ENCODE data around the gene TBC1D22B.

The TBC1D22B gene

DNA sequence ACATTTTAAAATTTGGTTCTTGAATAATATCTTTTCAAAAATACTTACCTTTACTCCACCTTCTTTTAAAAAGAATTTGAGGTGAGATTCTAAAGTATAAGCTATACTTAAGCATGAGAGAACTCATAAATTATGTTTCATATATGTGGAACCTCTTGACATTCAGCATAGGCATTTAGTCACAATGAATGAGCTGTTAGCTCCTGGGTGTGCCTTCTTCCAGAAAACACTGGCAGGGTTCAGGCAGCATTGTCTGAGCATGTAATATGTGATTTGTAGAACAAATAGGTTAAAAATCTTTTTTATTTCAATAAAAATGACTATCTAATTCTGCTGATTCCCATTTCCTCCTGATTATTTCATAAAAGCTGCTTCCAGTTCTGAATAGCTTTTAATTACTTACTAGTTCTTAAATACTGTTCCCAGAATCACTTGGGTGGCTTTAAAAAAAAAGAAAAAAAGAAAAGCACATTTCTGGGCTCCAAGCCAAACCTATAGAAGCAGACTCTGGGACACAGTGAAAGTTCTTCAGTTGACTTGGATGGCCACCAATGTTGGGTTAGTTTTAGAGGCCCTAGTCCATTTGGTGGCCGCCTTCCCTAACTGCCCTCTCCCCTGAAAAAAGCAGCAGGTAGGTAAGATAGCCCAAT, 116.4 kb downstream of the TBC1D22B start:
- Histone ChIP-seq H2AFZ (ENCODE audit: low read depth, low read length) (no peak overlapping the region), H3K4me1 (ENCODE audit: control insufficient read depth, insufficient read depth, low read depth, low read length) (peaks cover 5% of the 10 kb centered on the region), H4K91ac (ENCODE audit: low read length) (no peak overlapping the region), H3K4ac (ENCODE audit: low read depth in 1 of 2, low read length in 2 of 2) (no peak overlapping the region), H3K4me2 (ENCODE audit: low read length, poor library complexity, severe bottlenecking) (no peak overlapping the region), H3K4me3 (ENCODE audit: insufficient read depth in 1 of 2, low read depth in 1 of 2, low read length in 2 of 2) (no peak overlapping the region), H2BK15ac (ENCODE audit: low read depth, poor library complexity, severe bottlenecking) (no peak overlapping the region), H2BK5ac (ENCODE audit: low read depth, low read length, poor library complexity, severe bottlenecking) (no peak overlapping the region), H3K36me3 (ENCODE audit: control insufficient read depth in 1 of 2, insufficient read depth in 2 of 2, low read depth in 1 of 2, low read length in 2 of 2) (peaks cover 23 to 77% of the 10 kb centered on the region in 2 experiments), H3K14ac (ENCODE audit: low read length in 2 of 2) (no peak overlapping the region), H3K18ac (ENCODE audit: low read depth in 1 of 2, low read length in 2 of 2) (no peak overlapping the region), H3K27me3 (ENCODE audit: control insufficient read depth in 1 of 2, insufficient read depth in 1 of 2, low read length in 2 of 2) (no peaks in the 10 kb centered on the region), H2BK12ac (ENCODE audit: low read length in 2 of 2) (no peak overlapping the region), H3K9ac (ENCODE audit: low read length) (no peak overlapping the region), H3K23ac (ENCODE audit: low read length in 2 of 2) (no peak overlapping the region), H2AK5ac (ENCODE audit: low read length, severe bottlenecking) (no peak overlapping the region), H2BK120ac (ENCODE audit: low read depth, low read length) (no peak overlapping the region), H3K27ac (ENCODE audit: low read length, poor library complexity, severe bottlenecking) (no peak overlapping the region), H3K79me1 (replicated peaks; ENCODE audit: low read length, poor library complexity, severe bottlenecking) (peaks cover 17% of the 10 kb centered on the region), H3K9me3 (ENCODE audit: control insufficient read depth, low read length) (no peaks in the 10 kb centered on the region), H4K8ac (ENCODE audit: low read length) (no peak overlapping the region)
- no peak for DNase-seq
- 100% methylated on average over 1 of the region's 1 CpG for WGBS

DNA sequence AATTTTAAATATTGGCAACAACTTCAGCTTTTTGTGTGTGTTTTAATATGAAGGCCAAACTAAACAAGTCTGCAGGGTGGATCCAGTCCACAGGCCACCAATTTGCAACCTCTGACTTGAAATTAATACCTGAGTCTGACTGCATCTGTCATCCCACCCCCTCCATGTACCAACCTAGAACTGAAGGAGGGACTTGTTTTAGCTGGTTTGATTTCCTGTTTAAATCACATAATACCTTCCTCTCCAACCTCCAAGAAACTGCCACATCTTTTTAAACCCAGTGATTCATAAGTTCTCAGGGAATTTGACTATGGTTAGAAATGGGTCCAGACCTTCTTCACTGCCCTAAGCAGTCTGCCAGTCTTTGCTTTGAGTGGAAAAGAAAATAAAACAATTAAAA, 117.8 kb downstream of the TBC1D22B start:
- no peak overlapping the region for H2BK120ac ChIP-seq (ENCODE audit: low read depth, low read length)
- no peak overlapping the region for H2AFZ ChIP-seq (ENCODE audit: low read depth, low read length)
- DNase-seq, result no peak
- H3K4ac ChIP-seq (ENCODE audit: low read depth in 1 of 2, low read length in 2 of 2), result no peak overlapping the region
- no peak overlapping the region for H3K9ac ChIP-seq (ENCODE audit: low read length)
- no peak overlapping the region for H3K14ac ChIP-seq (ENCODE audit: low read length in 2 of 2)
- H3K27me3 ChIP-seq (ENCODE audit: control insufficient read depth in 1 of 2, insufficient read depth in 1 of 2, low read length in 2 of 2), result no peaks in the 10 kb centered on the region
- H3K27ac ChIP-seq (ENCODE audit: low read length, poor library complexity, severe bottlenecking), result no peak overlapping the region
- H3K23ac ChIP-seq (ENCODE audit: low read length in 2 of 2), result no peak overlapping the region
- no peak overlapping the region for H4K91ac ChIP-seq (ENCODE audit: low read length)
- H3K79me1 ChIP-seq (replicated peaks; ENCODE audit: low read length, poor library complexity, severe bottlenecking), result peaks cover 14% of the 10 kb centered on the region
- no peak overlapping the region for H3K4me3 ChIP-seq (ENCODE audit: insufficient read depth in 1 of 2, low read depth in 1 of 2, low read length in 2 of 2)
- H4K8ac ChIP-seq (ENCODE audit: low read length), result no peak overlapping the region
- H3K36me3 ChIP-seq (ENCODE audit: control insufficient read depth in 1 of 2, insufficient read depth in 2 of 2, low read depth in 1 of 2, low read length in 2 of 2), result peaks cover 23 to 73% of the 10 kb centered on the region in 2 experiments
- no peaks in the 10 kb centered on the region for H3K9me3 ChIP-seq (ENCODE audit: control insufficient read depth, low read length)
- no peak overlapping the region for H2AK5ac ChIP-seq (ENCODE audit: low read length, severe bottlenecking)
- no peak overlapping the region for H2BK15ac ChIP-seq (ENCODE audit: low read depth, poor library complexity, severe bottlenecking)
- H3K4me1 ChIP-seq (ENCODE audit: control insufficient read depth, insufficient read depth, low read depth, low read length), result peaks cover 5% of the 10 kb centered on the region
- no peak overlapping the region for H2BK12ac ChIP-seq (ENCODE audit: low read length in 2 of 2)
- no peak overlapping the region for H3K4me2 ChIP-seq (ENCODE audit: low read length, poor library complexity, severe bottlenecking)
- no peak overlapping the region for H3K18ac ChIP-seq (ENCODE audit: low read depth in 1 of 2, low read length in 2 of 2)
- H2BK5ac ChIP-seq (ENCODE audit: low read depth, low read length, poor library complexity, severe bottlenecking), result no peak overlapping the region

DNA sequence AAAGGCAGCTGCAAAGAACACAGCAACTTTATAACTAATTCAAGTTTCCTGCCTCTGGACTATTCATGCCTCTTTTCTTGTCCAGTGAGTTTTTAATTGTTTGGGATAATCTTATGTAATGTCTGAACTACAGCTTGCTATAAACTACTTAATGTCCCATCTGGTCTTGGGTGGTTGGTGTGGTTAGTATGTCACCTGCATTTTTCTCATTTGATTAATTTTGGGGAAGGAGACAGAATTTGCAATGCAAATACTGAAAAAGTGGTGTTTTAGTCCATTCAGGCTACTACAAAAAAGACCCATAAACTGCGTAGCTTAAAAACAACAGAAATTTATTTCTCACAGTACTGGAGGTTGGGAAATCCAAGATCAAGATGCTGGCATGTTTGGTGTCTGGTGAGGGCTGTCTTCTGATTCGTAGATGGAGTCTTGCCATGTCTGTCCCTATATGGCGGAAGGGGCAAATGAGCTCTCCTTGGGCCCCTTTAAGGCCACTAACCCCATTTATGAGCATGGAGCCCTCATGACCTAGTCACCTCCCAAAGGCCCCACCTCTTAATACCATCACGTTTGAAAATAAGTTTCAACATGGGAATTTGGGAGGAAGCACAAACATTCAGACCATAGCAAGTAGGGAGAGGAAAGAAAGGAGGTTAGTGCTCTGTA, 118.6 kb downstream of the TBC1D22B start:
- Histone ChIP-seq H3K79me1 (replicated peaks; ENCODE audit: low read length, poor library complexity, severe bottlenecking) (peaks cover 14% of the 10 kb centered on the region), H4K8ac (ENCODE audit: low read length) (no peak overlapping the region), H4K91ac (ENCODE audit: low read length) (no peak overlapping the region), H3K14ac (ENCODE audit: low read length in 2 of 2) (no peak overlapping the region), H3K9me3 (ENCODE audit: control insufficient read depth, low read length) (no peaks in the 10 kb centered on the region), H3K4me1 (ENCODE audit: control insufficient read depth, insufficient read depth, low read depth, low read length) (peaks cover 5% of the 10 kb centered on the region), H3K18ac (ENCODE audit: low read depth in 1 of 2, low read length in 2 of 2) (no peak overlapping the region), H3K4ac (ENCODE audit: low read depth in 1 of 2, low read length in 2 of 2) (no peak overlapping the region), H3K9ac (ENCODE audit: low read length) (no peak overlapping the region), H3K23ac (ENCODE audit: low read length in 2 of 2) (no peak overlapping the region), H3K27me3 (ENCODE audit: control insufficient read depth in 1 of 2, insufficient read depth in 1 of 2, low read length in 2 of 2) (no peaks in the 10 kb centered on the region), H3K4me3 (ENCODE audit: insufficient read depth in 1 of 2, low read depth in 1 of 2, low read length in 2 of 2) (no peak overlapping the region), H2AK5ac (ENCODE audit: low read length, severe bottlenecking) (no peak overlapping the region), H2BK120ac (ENCODE audit: low read depth, low read length) (no peak overlapping the region), H3K4me2 (ENCODE audit: low read length, poor library complexity, severe bottlenecking) (no peak overlapping the region), H2BK5ac (ENCODE audit: low read depth, low read length, poor library complexity, severe bottlenecking) (no peak overlapping the region), H3K36me3 (ENCODE audit: control insufficient read depth in 1 of 2, insufficient read depth in 2 of 2, low read depth in 1 of 2, low read length in 2 of 2) (peaks cover 26 to 71% of the 10 kb centered on the region in 2 experiments), H2BK12ac (ENCODE audit: low read length in 2 of 2) (no peak overlapping the region), H3K27ac (ENCODE audit: low read length, poor library complexity, severe bottlenecking) (no peak overlapping the region), H2BK15ac (ENCODE audit: low read depth, poor library complexity, severe bottlenecking) (no peak overlapping the region), H2AFZ (ENCODE audit: low read depth, low read length) (no peak overlapping the region)
- 100% methylated on average over 3 of the region's 4 CpGs for WGBS
- DNase-seq, result no peak

DNA sequence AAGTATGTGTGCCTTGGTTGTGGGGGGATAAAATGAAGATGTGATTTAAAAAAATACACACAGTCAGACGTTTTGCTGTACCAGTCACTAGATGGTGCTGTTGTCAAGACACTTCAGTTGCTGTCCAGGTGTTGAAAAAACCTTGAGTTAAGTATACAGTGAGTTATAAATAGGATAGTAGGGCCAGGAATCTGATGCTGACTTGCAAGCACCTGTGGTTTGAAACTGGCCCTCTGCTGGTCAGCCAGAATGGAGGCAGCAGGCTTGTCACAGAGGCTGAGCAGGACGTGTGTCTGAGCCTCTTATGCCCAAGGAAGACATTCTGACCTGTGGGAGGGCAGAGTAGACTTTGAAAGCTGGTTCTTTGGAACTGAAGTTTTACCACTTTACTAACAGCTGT, 124.0 kb downstream of the TBC1D22B start:
- Histone ChIP-seq H3K9ac (ENCODE audit: low read length) (no peak overlapping the region), H3K27me3 (ENCODE audit: control insufficient read depth in 1 of 2, insufficient read depth in 1 of 2, low read length in 2 of 2) (no peaks in the 10 kb centered on the region), H2BK120ac (ENCODE audit: low read depth, low read length) (no peak overlapping the region), H3K18ac (ENCODE audit: low read depth in 1 of 2, low read length in 2 of 2) (no peak overlapping the region), H2BK5ac (ENCODE audit: low read depth, low read length, poor library complexity, severe bottlenecking) (no peak overlapping the region), H4K8ac (ENCODE audit: low read length) (no peak overlapping the region), H4K91ac (ENCODE audit: low read length) (no peak overlapping the region), H3K4ac (ENCODE audit: low read depth in 1 of 2, low read length in 2 of 2) (no peak overlapping the region), H2AK5ac (ENCODE audit: low read length, severe bottlenecking) (no peak overlapping the region), H2BK12ac (ENCODE audit: low read length in 2 of 2) (no peak overlapping the region), H3K4me1 (ENCODE audit: control insufficient read depth, insufficient read depth, low read depth, low read length) (no peaks in the 10 kb centered on the region), H3K4me2 (ENCODE audit: low read length, poor library complexity, severe bottlenecking) (no peak overlapping the region), H3K4me3 (ENCODE audit: insufficient read depth in 1 of 2, low read depth in 1 of 2, low read length in 2 of 2) (no peak overlapping the region), H3K27ac (ENCODE audit: low read length, poor library complexity, severe bottlenecking) (no peak overlapping the region), H2BK15ac (ENCODE audit: low read depth, poor library complexity, severe bottlenecking) (no peak overlapping the region), H3K23ac (ENCODE audit: low read length in 2 of 2) (no peak overlapping the region), H3K36me3 (ENCODE audit: control insufficient read depth in 1 of 2, insufficient read depth in 2 of 2, low read depth in 1 of 2, low read length in 2 of 2) (peaks cover 31 to 70% of the 10 kb centered on the region in 2 experiments), H3K79me1 (replicated peaks; ENCODE audit: low read length, poor library complexity, severe bottlenecking) (peaks cover 4% of the 10 kb centered on the region), H2AFZ (ENCODE audit: low read depth, low read length) (no peak overlapping the region), H3K14ac (ENCODE audit: low read length in 2 of 2) (no peak overlapping the region), H3K9me3 (ENCODE audit: control insufficient read depth, low read length) (no peaks in the 10 kb centered on the region)
- DNase-seq, result peak; percentile 63
- 0% methylated on average over 1 of the region's 2 CpGs for WGBS
